GM23248 (cell line): ENCODE measurements around the gene OR2M3.

Source experiments
- EZH2 ChIP-seq: fragments of 200-600 bp; sonication (generic); IDR thresholded peaks from 2 replicates; pipeline ENCODE4 v1.6.1; 2018; ENCODE audit warnings: antibody characterized with exemption, mild to moderate bottlenecking; ENCODE audit not compliant: insufficient read depth, poor library complexity, severe bottlenecking
- EZH2phosphoT487 ChIP-seq: fragments of 200-600 bp; sonication (generic); IDR thresholded peaks from 2 replicates; pipeline ENCODE4 v1.6.1; 2018; ENCODE audit warnings: antibody characterized with exemption, moderate library complexity, mild to moderate bottlenecking, low read depth; ENCODE audit not compliant: insufficient read depth

GRCh38 chr1:248225537-248225936 is 28.5 kb downstream of the OR2M3 start:
- no peak for TF ChIP-seq EZH2
- TF ChIP-seq EZH2phosphoT487, result no peak
